Skeletal muscle tissue (tissue), 4 donors: ENCODE measurements around the gene TJP1. TPM values are rescaled to one million over a fixed set of nuclear protein-coding genes. Genes with fewer than 3 reads are reported as not detected.
A peak's percentile ranks its signal among the peaks of the same experiment; 100 is the strongest.

Experiments used
- H3K27ac ChIP-seq: one replicate; pipeline ENCODE4 v1.7.0; 2013; ENCODE audit warnings: mild to moderate bottlenecking, low read depth, low read length, inconsistent platforms
- H3K27me3 ChIP-seq, 3 donors: one replicate each; pipeline ENCODE4 v1.7.0; 2013; ENCODE audit warnings: low read length in 3 of 3; ENCODE audit not compliant: control insufficient read depth in 3 of 3, insufficient read depth in 3 of 3
- H3K36me3 ChIP-seq, 3 donors: one replicate each; pipeline ENCODE4 v1.7.0; 2013; ENCODE audit warnings: low read length in 3 of 3; ENCODE audit not compliant: control insufficient read depth in 3 of 3, insufficient read depth in 3 of 3
- H3K4me1 ChIP-seq, 3 donors: one replicate each; pipeline ENCODE4 v1.7.0; 2013; ENCODE audit warnings: low read length in 3 of 3, mild to moderate bottlenecking in 3 of 3; ENCODE audit not compliant: control insufficient read depth in 3 of 3, insufficient read depth in 3 of 3
- H3K4me3 ChIP-seq, 3 donors: one replicate each; pipeline ENCODE4 v1.7.0; 2013; ENCODE audit warnings: low read length in 3 of 3
- H3K9ac ChIP-seq, 3 donors: one replicate each; pipeline ENCODE4 v1.7.0; 2013; ENCODE audit warnings: low read length in 3 of 3, mild to moderate bottlenecking in 3 of 3, moderate library complexity in 2 of 3, low read depth in 1 of 3
- H3K9me3 ChIP-seq, 3 donors: one replicate each; pipeline ENCODE4 v1.7.0; 2013; ENCODE audit warnings: low read length in 3 of 3; ENCODE audit not compliant: control insufficient read depth in 3 of 3
- total RNA-seq: library from RNA; depleted of rRNA; stranded (reverse); fragments of >200 nt; gene quantifications from one replicate; pipeline ENCODE4 v1.2.3, GENCODE V29; 2014
- donor health status: Osteomylitis.

The TJP1 gene
- total RNA-seq, 1 donor from 2014 or later: 53.2 TPM

- H3K4me3 ChIP-seq: no peak overlapping the region
- H3K4me1 ChIP-seq: no peaks in the 10 kb centered on the region
Observed at GRCh38 chr15:29689287-29689986, 132.8 kb downstream of the TJP1 start.

GRCh38 chr15:29688506-29689286, 133.6 kb downstream of the TJP1 start:
- H3K9me3 ChIP-seq: no peaks in the 10 kb centered on the region
- H3K36me3 ChIP-seq: no peaks in the 10 kb centered on the region
- no peaks in the 10 kb centered on the region for H3K4me1 ChIP-seq
- H3K4me3 ChIP-seq: no peak overlapping the region
- no peak overlapping the region for H3K9ac ChIP-seq
- H3K27ac ChIP-seq: no peak overlapping the region
- no peaks in the 10 kb centered on the region for H3K27me3 ChIP-seq

More at GRCh38 chr15:29689287-29689986, 132.8 kb downstream of the TJP1 start:
- Histone ChIP-seq H3K9ac (no peak overlapping the region), H3K9me3 (peaks cover 0 to under 1% (median 0%) of the 10 kb centered on the region in 3 donors), H3K36me3 (no peaks in the 10 kb centered on the region), H3K27ac (no peak overlapping the region), H3K27me3 (no peaks in the 10 kb centered on the region)

DNA sequence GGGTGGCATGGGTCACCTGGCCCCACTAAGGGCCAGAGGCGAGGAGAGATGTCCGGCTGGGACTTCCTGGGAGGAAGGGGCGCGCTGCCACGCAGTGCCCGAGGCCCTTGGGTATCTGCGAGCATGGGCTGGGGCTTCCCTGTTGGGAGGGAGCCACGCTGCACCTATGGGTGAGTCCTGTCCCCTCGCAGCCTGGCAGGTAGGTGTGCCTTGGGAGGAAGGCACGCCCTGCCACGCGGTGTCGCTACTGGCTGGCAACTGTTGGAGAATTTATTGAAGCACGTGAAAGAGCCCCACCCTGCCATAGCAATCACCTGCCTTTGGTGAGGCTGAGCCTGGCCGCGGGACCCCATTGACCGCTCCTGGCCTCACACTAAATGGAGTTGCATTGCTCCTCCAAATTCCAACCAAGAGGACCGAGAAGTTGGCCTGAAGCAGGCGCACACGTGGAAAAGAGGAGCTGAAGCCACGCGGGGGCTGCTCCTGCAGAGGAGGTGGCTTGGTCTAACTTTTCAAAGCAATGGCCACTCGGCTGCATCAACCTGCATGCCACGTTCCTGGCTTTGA, 134.2 kb downstream of the TJP1 start:
- H3K4me3 ChIP-seq: no peak overlapping the region

DNA sequence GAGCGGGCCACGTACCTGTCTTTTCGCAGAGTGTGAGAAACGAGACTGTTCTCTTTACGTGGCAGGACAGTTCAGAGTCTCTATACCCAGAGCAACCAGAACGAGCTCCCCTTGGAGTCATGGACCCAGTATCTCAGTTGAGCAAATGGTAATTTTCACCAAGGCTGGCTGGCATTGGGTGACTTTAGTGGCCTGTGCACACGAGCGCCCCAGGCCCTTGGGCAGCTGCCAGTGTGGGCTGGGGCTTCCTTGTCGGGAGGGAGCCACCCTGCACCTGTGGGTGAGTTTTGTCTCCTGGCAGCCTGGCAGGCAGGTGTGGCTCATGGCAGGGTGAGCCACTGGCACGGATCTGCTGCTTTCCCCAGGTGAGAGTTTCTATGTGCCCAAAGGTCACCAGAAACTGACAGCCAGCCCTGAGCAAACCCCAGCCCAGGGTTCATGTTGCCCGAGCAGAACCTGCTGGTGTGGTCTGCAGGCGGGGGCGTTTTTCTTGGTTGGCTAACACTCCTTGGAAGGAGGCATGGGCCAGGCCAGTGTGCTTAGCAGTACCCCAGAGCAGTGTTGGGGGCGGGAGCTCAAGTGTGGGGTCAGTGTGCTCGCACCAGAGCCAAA, 135.0 kb downstream of the TJP1 start:
- H3K4me1 ChIP-seq: no peaks in the 10 kb centered on the region

More for the DNA sequence above, 134.2 kb downstream of the TJP1 start:
- Histone ChIP-seq H3K9me3 (no peaks in the 10 kb centered on the region), H3K36me3 (no peaks in the 10 kb centered on the region), H3K9ac (no peak overlapping the region), H3K27ac (no peak overlapping the region), H3K27me3 (no peaks in the 10 kb centered on the region), H3K4me1 (no peaks in the 10 kb centered on the region)

GRCh38 chr15:29686445-29687203, 135.6 kb downstream of the TJP1 start:
- H3K9ac ChIP-seq: no peak overlapping the region
- no peaks in the 10 kb centered on the region for H3K27me3 ChIP-seq

More for the DNA sequence above, 135.0 kb downstream of the TJP1 start:
- Histone ChIP-seq H3K9me3 (no peaks in the 10 kb centered on the region), H3K27ac (no peak overlapping the region), H3K36me3 (no peaks in the 10 kb centered on the region), H3K4me3 (no peak overlapping the region), H3K9ac (no peak overlapping the region), H3K27me3 (no peaks in the 10 kb centered on the region)

DNA sequence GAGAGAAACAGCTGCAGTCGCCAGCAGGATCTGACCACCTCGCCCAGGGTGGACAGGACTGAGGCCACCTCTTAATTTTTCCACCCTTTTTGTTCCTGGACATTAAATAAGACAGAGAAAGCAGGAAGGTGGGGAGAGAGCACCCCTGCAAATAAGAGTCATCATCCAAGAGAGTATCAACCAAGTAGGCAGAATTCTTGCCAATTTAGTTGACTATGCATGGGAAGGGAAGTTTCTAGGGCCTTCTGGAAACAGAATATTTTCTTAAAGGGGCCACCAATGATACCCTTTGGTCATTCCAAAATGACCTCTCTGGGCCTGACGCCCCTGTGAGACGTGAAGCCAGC, 136.2 kb downstream of the TJP1 start:
- H3K4me3 ChIP-seq: no peak overlapping the region
- H3K4me1 ChIP-seq: no peaks in the 10 kb centered on the region
- no peaks in the 10 kb centered on the region for H3K27me3 ChIP-seq
- H3K9me3 ChIP-seq: no peaks in the 10 kb centered on the region
- H3K36me3 ChIP-seq: no peaks in the 10 kb centered on the region
- H3K27ac ChIP-seq: no peak overlapping the region
- H3K9ac ChIP-seq: no peak overlapping the region

More at GRCh38 chr15:29686445-29687203, 135.6 kb downstream of the TJP1 start:
- no peak overlapping the region for H3K27ac ChIP-seq
- H3K4me1 ChIP-seq: no peaks in the 10 kb centered on the region
- no peaks in the 10 kb centered on the region for H3K36me3 ChIP-seq
- no peak overlapping the region for H3K4me3 ChIP-seq
- H3K9me3 ChIP-seq: no peaks in the 10 kb centered on the region

- Histone ChIP-seq H3K4me3 (no peak overlapping the region), H3K9ac (no peak overlapping the region), H3K9me3 (no peaks in the 10 kb centered on the region)
Observed at GRCh38 chr15:29685156-29686078, 136.9 kb downstream of the TJP1 start.

DNA sequence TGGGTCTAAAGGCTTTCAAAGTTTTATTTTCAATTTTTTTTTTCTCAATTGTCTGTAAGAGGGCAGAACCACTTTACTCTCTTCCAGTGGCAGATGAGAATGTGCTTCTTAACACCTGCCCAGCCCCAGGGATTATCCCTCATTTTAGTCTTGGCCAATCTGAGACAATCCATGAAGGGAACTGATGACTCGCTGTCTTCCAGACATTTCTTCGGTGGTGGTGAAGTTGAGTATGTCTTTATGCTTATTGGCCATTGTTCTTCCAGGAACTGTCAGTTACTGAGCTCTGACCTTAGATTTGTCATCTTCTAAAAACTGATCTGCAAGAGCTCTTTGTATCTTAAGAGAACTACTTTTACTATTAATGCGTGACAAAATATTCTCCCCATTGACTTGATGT, 139.5 kb downstream of the TJP1 start:
- H3K4me3 ChIP-seq: no peak overlapping the region
- H3K36me3 ChIP-seq: no peaks in the 10 kb centered on the region
- H3K27ac ChIP-seq: no peak overlapping the region
- H3K9ac ChIP-seq: no peak overlapping the region
- peaks cover 0 to 10% (median 0%) of the 10 kb centered on the region in 3 donors for H3K27me3 ChIP-seq
- H3K4me1 ChIP-seq: no peaks in the 10 kb centered on the region
- H3K9me3 ChIP-seq: no peaks in the 10 kb centered on the region

More at GRCh38 chr15:29685156-29686078, 136.9 kb downstream of the TJP1 start:
- no peaks in the 10 kb centered on the region for H3K4me1 ChIP-seq
- no peaks in the 10 kb centered on the region for H3K27me3 ChIP-seq
- H3K36me3 ChIP-seq: no peaks in the 10 kb centered on the region
- H3K27ac ChIP-seq: no peak overlapping the region

GRCh38 chr15:29682361-29682760, 139.9 kb downstream of the TJP1 start:
- Histone ChIP-seq H3K4me3 (no peak overlapping the region), H3K36me3 (no peaks in the 10 kb centered on the region), H3K9me3 (no peaks in the 10 kb centered on the region), H3K27ac (no peak overlapping the region), H3K4me1 (no peaks in the 10 kb centered on the region), H3K9ac (peak overlapping the region in 1 of 3 donors; percentile 20), H3K27me3 (peaks cover 0 to 12% (median 0%) of the 10 kb centered on the region in 3 donors)
